CD4-positive, alpha-beta T cell treated with Interleukin-4 for 4 hours (primary cell): ENCODE measurements around the gene GON4L.
"Not testable (repeated sequence)": the region's sequence is repeated elsewhere in the genome, so short reads cannot be mapped to it uniquely, and the experiment has no call there.

Experiments used
- DNase-seq: peaks from one replicate; pipeline ENCODE4 v3.0.0-alpha.2; 2020

The GON4L gene

GRCh38 chr1:155812878-155813277, 44.1 kb downstream of the GON4L start:
- no peak for DNase-seq

GRCh38 chr1:155809088-155809487, 47.9 kb downstream of the GON4L start:
- no peak for DNase-seq

- DNase-seq = no peak
Measured at GRCh38 chr1:155801149-155801548, 55.9 kb downstream of the GON4L start.

GRCh38 chr1:155795618-155796017, 61.4 kb downstream of the GON4L start:
- DNase-seq = not testable (repeated sequence)

- no peak for DNase-seq
Measured at GRCh38 chr1:155794605-155795245, 62.3 kb downstream of the GON4L start.

GRCh38 chr1:155793213-155793612, 63.8 kb downstream of the GON4L start:
- DNase-seq = no peak

GRCh38 chr1:155777582-155777981, 79.4 kb downstream of the GON4L start:
- no peak for DNase-seq

GRCh38 chr1:155776414-155776813, 80.6 kb downstream of the GON4L start:
- no peak for DNase-seq

GRCh38 chr1:155773221-155773620, 83.8 kb downstream of the GON4L start:
- no peak for DNase-seq

GRCh38 chr1:155769257-155769656, 87.8 kb downstream of the GON4L start:
- no peak for DNase-seq

GRCh38 chr1:155767399-155767989, 89.5 kb downstream of the GON4L start:
- DNase-seq = not testable (repeated sequence)

GRCh38 chr1:155763989-155764388, 93.0 kb downstream of the GON4L start:
- not testable (repeated sequence) for DNase-seq

GRCh38 chr1:155763090-155763815, 93.8 kb downstream of the GON4L start:
- DNase-seq = not testable (repeated sequence)

GRCh38 chr1:155761736-155762405, 95.1 kb downstream of the GON4L start:
- DNase-seq = no peak

- DNase-seq = no peak
Measured at GRCh38 chr1:155760751-155761475, 96.1 kb downstream of the GON4L start.

- DNase-seq = no peak
Measured at GRCh38 chr1:155759966-155760630, 96.9 kb downstream of the GON4L start.

- not testable (repeated sequence) for DNase-seq
Measured at GRCh38 chr1:155759017-155759416, 98.0 kb downstream of the GON4L start.

GRCh38 chr1:155748141-155748540, 108.9 kb downstream of the GON4L start:
- not testable (repeated sequence) for DNase-seq

- not testable (repeated sequence) for DNase-seq
Measured at GRCh38 chr1:155747586-155747985, 109.4 kb downstream of the GON4L start.

GRCh38 chr1:155745284-155746228, 111.5 kb downstream of the GON4L start:
- peak; percentile 94 for DNase-seq

GRCh38 chr1:155744711-155745283, 112.2 kb downstream of the GON4L start:
- DNase-seq = no peak
